ENCODE data around the gene MN1.

MN1 gene

DNA sequence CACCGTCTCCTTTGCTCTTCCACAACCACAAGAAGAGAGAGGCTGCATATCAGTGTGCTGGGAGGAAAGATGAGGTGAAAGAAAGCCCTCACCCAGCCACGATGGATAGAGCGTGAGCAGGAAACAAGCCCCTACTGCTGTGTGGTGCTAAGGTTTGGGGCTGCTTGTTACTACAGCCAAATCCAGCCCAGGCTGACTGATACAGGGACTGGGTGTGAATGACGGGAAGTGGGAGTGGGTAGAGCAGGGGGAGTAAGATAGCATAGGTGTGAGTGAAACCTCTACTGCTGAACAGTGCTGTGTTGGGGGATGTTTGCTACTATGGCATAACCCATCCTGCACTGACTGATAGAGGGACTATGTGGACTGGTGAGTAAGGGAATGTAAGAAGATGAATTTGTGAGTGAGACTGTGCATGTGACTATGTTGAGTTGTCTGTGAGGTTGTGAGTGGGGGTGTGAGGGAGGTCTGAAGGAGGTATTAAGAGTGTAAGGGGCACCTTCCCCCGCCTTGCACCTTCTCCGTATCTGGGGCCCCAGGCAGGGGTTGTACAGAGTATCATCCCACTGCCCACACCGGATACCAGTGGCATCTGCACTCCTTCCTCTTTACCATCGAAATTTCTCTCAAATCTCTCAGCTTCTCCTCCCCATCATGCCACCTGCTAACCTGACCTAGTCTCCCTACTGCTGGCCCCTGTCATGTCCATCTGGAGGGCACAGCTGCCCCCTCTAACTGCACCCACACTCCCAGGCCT is 91.5 kb downstream of the MN1 start:
- TF ChIP-seq, protein P1, sequence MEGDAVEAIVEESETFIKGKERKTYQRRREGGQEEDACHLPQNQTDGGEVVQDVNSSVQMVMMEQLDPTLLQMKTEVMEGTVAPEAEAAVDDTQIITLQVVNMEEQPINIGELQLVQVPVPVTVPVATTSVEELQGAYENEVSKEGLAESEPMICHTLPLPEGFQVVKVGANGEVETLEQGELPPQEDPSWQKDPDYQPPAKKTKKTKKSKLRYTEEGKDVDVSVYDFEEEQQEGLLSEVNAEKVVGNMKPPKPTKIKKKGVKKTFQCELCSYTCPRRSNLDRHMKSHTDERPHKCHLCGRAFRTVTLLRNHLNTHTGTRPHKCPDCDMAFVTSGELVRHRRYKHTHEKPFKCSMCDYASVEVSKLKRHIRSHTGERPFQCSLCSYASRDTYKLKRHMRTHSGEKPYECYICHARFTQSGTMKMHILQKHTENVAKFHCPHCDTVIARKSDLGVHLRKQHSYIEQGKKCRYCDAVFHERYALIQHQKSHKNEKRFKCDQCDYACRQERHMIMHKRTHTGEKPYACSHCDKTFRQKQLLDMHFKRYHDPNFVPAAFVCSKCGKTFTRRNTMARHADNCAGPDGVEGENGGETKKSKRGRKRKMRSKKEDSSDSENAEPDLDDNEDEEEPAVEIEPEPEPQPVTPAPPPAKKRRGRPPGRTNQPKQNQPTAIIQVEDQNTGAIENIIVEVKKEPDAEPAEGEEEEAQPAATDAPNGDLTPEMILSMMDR (conservative IDR thresholded peaks at IDR 0.05; ENCODE audit: low read depth), result no peak
- ChIA-PET CTCF (no interaction called here), POLR2A (ENCODE audit: low non-redundant PET) (no interaction called here)
- H3K27ac ChIP-seq, result no peak overlapping the region
- no peak for DNase-seq (ENCODE audit: low spot score)

DNA sequence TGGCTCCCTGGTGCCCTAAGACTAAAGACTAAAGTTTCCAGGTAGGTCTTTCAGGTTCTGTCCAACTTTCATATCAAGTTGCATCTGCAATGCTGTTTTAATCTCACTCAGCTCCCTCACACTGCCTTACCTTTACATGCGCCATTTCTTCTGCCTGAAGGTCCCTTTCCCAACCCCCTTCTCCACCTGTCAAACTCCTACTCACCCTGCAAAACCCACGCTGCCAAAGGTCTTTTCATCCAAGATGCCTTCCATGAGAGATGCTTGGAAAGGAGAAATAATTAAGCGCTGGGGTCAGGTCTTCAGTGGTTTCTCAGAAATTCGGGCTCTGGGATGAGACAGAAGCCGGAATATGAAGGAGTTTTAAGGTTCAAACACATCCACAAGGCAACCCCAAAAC is 95.1 kb downstream of the MN1 start:
- no peak for DNase-seq (ENCODE audit: low spot score)
- H3K27ac ChIP-seq, result no peak overlapping the region
- CTCF ChIA-PET, result no interaction called here
- TF ChIP-seq, protein P1 (conservative IDR thresholded peaks at IDR 0.05; ENCODE audit: low read depth), result no peak
- POLR2A ChIA-PET (ENCODE audit: low non-redundant PET), result no interaction called here

DNA sequence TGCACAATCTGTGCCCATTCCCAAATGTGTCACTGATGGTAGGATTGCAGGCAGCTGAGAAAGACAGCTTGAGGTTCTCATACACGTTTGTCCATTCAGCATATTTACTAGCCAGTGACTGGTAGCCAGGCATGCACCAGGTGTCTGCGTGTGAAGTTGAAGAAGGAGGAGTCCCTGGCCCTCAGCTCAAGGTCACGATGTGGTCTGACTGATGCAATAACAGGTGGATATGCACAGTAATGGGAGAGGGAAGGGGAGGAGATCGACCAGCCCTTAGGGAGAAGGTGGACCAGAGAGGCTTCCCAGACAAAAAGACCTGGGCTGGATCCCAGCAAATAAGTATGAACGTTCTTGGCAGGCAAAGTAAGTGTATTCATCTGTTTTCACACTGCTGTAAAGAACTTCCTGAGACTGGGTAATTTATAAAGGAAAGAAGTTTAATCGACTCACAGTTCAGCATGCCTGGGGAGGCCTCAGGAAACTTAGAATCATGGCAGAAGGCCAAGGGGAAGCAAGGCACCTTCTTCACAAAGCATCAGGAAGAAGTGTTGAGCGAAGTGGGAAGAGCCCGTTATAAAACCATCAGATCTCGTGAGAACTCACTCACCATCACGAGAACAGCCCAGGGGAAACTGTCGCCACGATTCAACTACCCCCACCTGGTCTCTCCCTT is 96.0 kb downstream of the MN1 start:
- DNase-seq (ENCODE audit: low spot score), result no peak
- ChIA-PET CTCF (no interaction called here), POLR2A (ENCODE audit: low non-redundant PET) (no interaction called here)
- H3K27ac ChIP-seq, result peak overlapping the region; percentile 17; the same call in 1 of the 2 replicates
- TF ChIP-seq, protein P1 (conservative IDR thresholded peaks at IDR 0.05; ENCODE audit: low read depth), result no peak

DNA sequence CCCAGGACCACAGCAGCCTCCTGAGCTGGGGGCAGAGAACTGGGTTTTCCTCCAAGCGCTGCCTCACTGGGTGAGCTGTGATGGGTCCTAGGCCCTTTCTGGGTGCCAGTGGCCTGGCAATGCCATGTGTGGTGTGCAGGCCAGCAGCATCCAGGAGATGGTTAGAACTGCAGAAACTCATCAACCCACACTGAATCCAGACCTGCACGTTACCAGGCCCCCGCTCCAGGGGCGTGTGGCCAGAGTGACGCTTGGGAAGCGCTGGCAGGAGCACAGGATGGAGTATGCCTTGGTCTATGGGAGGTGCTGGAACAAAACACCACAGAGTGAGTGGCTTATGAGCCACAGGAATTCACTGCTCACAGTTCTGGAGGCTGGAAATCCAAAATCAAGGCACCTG is 97.0 kb downstream of the MN1 start:
- CTCF ChIA-PET, result no interaction called here

DNA sequence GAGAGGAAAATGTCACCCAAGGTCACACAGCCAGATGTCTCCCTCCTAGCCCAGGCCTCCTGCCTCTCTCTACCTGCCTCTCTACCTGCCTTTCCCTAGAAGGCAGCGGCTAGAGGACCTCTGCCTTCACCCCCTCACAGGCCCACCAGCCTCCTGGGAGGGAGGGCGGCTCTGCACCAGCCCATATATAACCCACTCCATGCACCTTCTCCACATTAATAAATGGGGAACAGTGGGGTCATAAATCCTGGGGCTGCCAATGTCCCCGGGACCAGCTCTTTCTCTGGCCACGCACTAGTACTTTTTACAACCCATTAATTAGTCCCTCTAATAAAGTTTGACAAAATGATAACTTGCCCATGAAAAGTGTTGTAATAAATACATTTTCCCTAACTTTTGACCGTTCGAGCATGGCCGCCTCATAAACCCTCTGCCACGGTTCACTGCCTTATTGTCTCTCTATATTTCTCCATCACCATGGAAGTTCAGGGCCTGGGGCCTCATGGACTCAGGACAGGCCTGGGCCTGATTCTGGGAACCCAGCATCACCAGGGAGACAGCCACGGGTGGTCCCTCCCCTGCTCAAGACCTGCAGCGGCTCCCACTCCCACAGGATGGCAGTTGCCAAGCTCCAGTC is 102.1 kb downstream of the MN1 start:
- ChIA-PET POLR2A (ENCODE audit: low non-redundant PET) (no interaction called here), CTCF (no interaction called here)
- H3K27ac ChIP-seq, result peak overlapping the region; percentile 16; the same call in 1 of the 2 replicates
- DNase-seq (ENCODE audit: low spot score), result no peak
- TF ChIP-seq, protein P1 (conservative IDR thresholded peaks at IDR 0.05; ENCODE audit: low read depth), result no peak

More for the DNA sequence above, 97.0 kb downstream of the MN1 start:
- POLR2A ChIA-PET (ENCODE audit: low non-redundant PET), result no interaction called here
- peak overlapping the region; percentile 3; the same call in 1 of the 2 replicates for H3K27ac ChIP-seq
- TF ChIP-seq, protein P1 (conservative IDR thresholded peaks at IDR 0.05; ENCODE audit: low read depth), result no peak
- DNase-seq (ENCODE audit: low spot score), result no peak

DNA sequence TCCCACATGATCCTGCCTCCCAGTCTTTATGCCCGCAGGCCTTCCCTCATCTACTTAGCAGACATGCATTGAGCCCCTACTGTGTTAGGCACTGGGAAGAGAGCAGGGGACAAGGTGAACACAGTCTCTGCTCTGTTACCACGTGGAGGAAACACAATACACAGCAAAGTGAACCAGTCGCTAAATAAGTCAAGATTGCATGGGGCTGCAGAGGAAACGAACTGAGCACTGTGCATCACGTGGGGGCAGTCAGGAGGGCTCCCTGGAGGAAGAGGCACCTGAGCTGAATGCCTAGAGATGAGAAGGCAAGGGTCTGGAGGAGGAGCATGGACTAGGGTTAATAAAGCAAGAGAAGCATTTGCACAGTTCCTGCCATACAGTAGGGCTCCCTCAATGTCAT is 102.7 kb downstream of the MN1 start:
- ChIA-PET POLR2A (ENCODE audit: low non-redundant PET) (no interaction called here), CTCF (no interaction called here)
- TF ChIP-seq, protein P1 (conservative IDR thresholded peaks at IDR 0.05; ENCODE audit: low read depth), result no peak
- no peak overlapping the region for H3K27ac ChIP-seq
- DNase-seq (ENCODE audit: low spot score), result no peak

Data from RWPE1 (cell line).